Measurements from ENCODE around the gene ITGAX. TPM values are rescaled to one million over a fixed set of nuclear protein-coding genes. Genes with fewer than 3 reads are reported as not detected.

Gene ITGAX
- total RNA-seq, 4 donors from 2014 or later = 0.30 to 3.3 (median 1.1) TPM

- no peak for DNase-seq (ENCODE audit: low spot score in 2 of 2)
- TF ChIP-seq CTCF (IDR thresholded peaks at IDR 0.05) (no peak), POLR2A (IDR thresholded peaks at IDR 0.05) (no peak)
- intact Hi-C loops (cut with DNase I; ENCODE audit: low total_unique reads) = no loop called here
- no peak overlapping the region for H3K4me3 ChIP-seq (ENCODE audit: low read depth, poor library complexity, severe bottlenecking)
- WGBS, 2 donors = 84% methylated on average over 20 to 21 of the region's 21 CpGs
Measured at GRCh38 chr16:31403590-31404352, 48.8 kb downstream of the ITGAX start.

DNA sequence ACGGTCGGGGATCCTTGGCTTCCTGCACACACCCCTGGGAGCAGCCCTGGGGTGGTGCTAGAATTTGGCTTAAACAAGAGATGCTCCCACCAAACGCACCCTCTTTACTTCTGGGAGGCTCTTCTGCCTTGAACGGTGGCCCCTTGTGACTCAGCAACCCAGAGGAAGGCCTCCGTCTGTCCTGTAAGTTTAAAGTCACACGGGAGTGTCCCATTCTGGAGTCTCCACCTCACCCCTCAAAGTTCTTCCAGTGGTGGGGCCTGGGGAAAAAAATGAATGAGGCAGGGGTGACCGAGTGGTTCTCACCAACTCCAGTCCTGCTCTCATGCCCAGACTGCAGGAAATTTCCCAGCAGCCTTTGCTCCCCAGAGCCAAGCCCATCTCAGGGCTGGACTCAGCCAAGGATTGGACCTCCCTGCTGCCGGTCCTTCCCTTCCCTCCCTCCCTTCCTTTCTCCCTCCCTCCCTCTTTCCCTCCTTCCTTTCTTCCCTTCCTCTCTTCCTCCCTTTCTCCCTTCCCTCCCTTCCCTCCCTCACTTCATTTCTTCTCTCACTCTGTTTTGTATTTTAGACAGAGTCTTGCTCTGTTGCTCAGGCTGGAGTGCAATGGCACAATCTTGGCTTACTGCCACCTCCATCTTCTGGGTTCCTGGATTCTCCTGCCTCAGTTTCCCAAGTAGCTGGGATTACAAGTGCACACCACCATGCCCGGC lies 49.5 kb downstream of the ITGAX start:
- no peak for DNase-seq (ENCODE audit: low spot score in 2 of 2)
- TF ChIP-seq POLR2A (IDR thresholded peaks at IDR 0.05) (no peak), CTCF (IDR thresholded peaks at IDR 0.05) (no peak)
- WGBS, 2 donors = 60 to 65% methylated on average over 9 of the region's 9 CpGs
- intact Hi-C loops (cut with DNase I; ENCODE audit: low total_unique reads) = no loop called here
- no peak overlapping the region for H3K4me3 ChIP-seq (ENCODE audit: low read depth, poor library complexity, severe bottlenecking)

GRCh38 chr16:31407406-31407805 lies 52.4 kb downstream of the ITGAX start:
- no peak overlapping the region for H3K4me3 ChIP-seq (ENCODE audit: low read depth, poor library complexity, severe bottlenecking)
- WGBS, 2 donors = 78 to 85% methylated on average over 7 to 8 of the region's 8 CpGs
- DNase-seq (ENCODE audit: low spot score in 2 of 2) = no peak
- intact Hi-C loops (cut with DNase I; ENCODE audit: low total_unique reads) = no loop called here
- TF ChIP-seq CTCF (IDR thresholded peaks at IDR 0.05) (no peak), POLR2A (IDR thresholded peaks at IDR 0.05) (no peak)

GRCh38 chr16:31409433-31409832 lies 54.5 kb downstream of the ITGAX start:
- intact Hi-C loops (cut with DNase I; ENCODE audit: low total_unique reads) = no loop called here
- no peak overlapping the region for H3K4me3 ChIP-seq (ENCODE audit: low read depth, poor library complexity, severe bottlenecking)
- TF ChIP-seq POLR2A (IDR thresholded peaks at IDR 0.05) (no peak), CTCF (IDR thresholded peaks at IDR 0.05) (no peak)
- WGBS, 2 donors = 55 to 62% methylated on average over 3 of the region's 3 CpGs
- no peak for DNase-seq (ENCODE audit: low spot score in 2 of 2)

GRCh38 chr16:31410082-31410481 lies 55.1 kb downstream of the ITGAX start:
- no peak for TF ChIP-seq POLR2A (IDR thresholded peaks at IDR 0.05)
- TF ChIP-seq CTCF (IDR thresholded peaks at IDR 0.05) = no peak
- 70 to 71% methylated on average over 8 to 9 of the region's 9 CpGs for WGBS, 2 donors
- intact Hi-C loops (cut with DNase I; ENCODE audit: low total_unique reads) = no loop called here

More at GRCh38 chr16:31410082-31410481, 55.1 kb downstream of the ITGAX start:
- no peak overlapping the region for H3K4me3 ChIP-seq (ENCODE audit: low read depth, poor library complexity, severe bottlenecking)
- DNase-seq (ENCODE audit: low spot score in 2 of 2) = no peak

Data from lower leg skin (tissue), 4 donors.